Stimulated activated naive CD4-positive, alpha-beta T cell treated with Interleukin-2 at 50 U/mL for 16 hours (primary cell): Measurements from ENCODE around the gene PACRG.

Experiments used
- DNase-seq: peaks from one replicate; lab custom pipeline; 2025; lab: John Stamatoyannopoulos, UW

The PACRG gene

GRCh38 chr6:163200694-163201093 lies 472.9 kb downstream of the PACRG start:
- DNase-seq, result no peak

GRCh38 chr6:163201855-163202254 lies 474.1 kb downstream of the PACRG start:
- DNase-seq, result no peak

DNA sequence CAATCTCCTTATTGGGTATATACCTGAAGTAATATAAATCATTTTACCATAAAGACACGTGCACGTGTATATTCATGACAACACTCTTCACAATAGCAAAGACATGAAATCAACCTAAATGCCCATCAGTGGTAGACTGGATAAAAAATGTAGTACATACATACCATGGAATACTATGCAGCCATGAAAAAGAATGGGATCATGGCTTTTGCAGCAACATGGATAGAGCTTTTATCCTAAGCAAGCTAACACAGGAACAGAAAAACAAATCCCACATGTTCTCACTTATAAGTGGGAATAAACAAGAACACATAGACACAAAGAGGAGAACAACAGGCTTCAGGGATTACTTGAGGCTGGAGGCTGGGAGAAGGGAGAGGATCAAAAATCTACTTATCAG lies 478.4 kb downstream of the PACRG start:
- DNase-seq, result no peak

DNA sequence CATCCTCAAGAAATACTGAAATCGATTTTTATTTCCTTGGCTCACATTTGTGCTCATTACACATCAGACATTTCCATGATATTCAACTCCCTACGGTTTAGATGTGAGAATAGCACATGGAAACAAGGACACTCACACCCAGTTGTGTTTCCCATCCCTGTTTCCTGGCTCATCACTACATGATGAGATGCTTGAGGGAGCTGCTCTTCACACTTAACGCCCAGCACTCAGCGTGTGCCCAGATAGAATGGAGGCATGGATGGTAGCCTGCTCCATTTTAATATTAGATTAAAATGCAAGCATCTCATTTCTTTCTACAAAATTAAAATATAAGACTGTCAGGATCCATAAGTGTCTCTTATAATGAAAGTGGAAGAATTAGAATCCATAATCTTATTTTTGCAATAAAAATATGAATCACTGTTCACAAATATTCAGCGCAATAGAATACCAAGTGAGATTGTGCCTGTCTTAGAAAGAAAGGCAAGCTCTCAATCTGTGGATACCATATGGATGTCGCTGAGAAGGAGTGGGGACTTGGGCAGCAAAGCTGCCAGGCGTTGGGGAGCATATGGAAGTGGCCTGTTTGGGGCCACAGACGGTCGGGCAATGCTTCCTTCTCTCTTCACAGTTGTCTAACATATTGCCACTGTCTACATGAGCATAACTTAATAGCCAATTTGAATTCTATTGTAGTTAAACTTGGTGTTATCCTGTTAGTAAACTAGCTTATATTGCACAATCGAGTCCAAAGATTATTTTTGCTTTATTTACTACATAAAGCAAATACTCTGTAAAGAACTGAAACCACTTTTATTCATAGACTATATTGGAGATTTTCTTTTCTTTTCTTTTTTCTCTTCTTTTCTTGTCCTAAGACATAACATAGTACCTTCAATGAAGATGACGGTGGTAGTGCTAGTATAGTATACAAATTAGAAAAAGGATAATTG lies 479.9 kb downstream of the PACRG start:
- DNase-seq, result no peak

- no peak for DNase-seq
Measured at GRCh38 chr6:163209005-163209404, 481.2 kb downstream of the PACRG start.

DNA sequence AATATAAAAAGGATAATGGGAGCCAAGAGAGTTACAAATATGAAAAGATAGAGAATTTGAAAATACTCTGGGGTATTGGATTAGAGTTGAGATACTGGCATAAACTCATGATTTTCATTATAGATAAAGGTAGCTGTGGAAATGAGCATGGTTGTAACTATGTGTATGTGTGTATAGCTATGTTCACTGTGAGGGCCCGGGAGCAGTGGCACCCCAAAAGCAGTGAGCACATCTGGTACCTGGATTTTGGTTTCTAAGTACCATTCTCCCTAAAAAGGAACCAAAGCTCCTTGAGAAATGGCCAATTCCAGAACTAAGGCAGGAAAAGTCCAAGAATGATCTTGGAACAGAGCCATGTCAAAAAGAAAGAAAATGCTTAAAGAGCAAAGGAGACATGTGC lies 484.3 kb downstream of the PACRG start:
- no peak for DNase-seq

GRCh38 chr6:163214259-163214658 lies 486.5 kb downstream of the PACRG start:
- no peak for DNase-seq

- DNase-seq, result no peak
Measured at GRCh38 chr6:163218361-163218894, 490.7 kb downstream of the PACRG start.

DNA sequence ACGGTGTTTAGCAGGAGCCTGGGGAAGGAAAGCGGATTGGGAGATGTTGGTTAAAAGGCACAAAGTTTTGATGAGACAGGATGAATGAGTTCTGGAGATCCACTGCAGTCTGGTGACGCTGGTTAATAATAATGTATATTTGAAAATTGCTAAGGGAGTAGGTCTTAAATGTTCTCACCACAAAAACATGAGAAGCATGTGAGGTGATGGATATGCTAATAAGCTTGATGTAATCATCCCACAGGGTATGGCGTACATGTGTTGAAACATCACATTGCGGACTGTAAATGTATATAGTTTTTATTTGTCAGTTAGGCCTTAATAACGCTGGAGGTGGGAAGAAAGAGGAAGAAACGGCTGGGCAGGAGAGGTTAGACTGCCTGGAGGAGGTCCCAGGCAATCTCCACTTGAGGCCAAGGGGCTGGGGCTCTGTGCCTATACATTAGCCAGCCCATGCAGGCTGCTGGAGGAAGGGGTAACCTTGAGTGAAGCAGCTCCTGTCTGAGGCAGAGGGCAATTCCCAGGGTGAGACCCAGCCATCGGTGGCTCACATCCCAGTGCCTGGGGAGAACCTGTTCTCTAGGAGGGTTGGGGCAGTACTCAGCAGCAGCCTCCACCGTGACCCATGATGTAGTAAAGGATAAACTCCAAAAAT lies 498.5 kb downstream of the PACRG start:
- DNase-seq, result no peak

DNA sequence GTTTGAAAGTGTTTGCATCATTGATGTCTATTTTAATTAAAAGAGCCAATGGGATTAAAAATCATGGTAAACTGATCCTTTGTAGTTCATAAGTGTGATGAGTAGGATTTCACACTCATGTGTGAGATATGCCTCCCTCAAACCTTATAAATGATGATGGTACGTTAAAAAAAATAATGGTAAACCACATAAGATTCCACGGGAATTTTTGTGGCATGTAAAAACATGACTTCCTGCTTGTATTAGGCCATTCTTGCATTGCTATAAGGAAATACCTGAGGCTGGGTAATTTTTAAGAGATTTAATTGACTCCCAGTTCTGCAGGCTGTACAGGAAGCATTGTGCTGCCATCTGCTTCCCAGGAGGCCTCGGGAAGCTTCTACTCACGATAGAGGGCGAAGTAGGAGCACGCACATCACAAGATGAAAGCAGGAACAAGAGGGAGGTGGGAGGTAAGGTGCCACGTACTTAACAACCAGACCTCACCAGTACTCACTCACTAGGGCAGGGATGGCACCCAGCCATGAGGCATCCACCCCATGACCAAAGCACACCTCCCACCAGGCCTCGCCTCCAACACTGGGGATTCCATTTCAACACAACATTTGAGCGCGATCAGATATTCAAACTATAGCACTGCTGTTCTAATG lies 499.2 kb downstream of the PACRG start:
- no peak for DNase-seq

DNA sequence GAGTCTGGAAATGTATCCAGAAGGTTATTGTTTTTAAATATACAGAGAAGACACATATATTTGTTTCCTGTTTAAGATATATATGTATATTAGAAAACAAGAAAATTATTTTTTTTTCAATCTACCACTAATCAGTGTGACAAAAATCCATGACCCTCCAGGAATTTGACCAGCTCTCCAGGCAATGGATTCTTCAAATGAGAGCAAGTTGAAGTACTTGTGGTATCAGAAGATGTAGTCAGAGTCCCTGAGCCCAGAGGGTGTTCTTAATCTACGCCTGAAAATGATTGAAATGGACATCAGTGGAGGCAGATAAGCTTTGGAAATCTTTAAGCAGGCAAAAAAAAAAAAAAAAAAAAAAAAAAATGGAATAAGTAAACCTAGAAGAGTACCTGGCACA lies 500.3 kb downstream of the PACRG start:
- DNase-seq, result no peak

DNA sequence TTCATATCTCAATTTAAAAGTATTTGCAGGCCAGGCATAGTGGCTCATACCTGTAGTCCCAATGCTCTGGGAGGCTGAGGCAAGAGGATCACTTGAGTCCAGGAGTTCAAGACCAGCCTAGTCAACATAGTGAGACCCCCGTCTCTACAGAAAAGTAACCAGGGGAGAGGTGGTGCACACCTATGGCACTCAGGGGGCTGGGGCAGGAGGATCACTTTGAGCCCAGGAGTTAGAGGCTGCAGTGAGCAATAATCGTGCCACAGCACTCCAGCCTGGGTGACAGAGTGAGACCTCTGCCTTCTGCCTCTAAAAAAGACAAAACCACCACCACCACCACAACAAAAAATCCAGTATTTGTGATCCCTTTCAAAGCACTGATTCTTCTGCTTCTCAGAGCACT lies 501.3 kb downstream of the PACRG start:
- no peak for DNase-seq

- DNase-seq, result no peak
Measured at GRCh38 chr6:163230901-163231300, 503.1 kb downstream of the PACRG start.

- no peak for DNase-seq
Measured at GRCh38 chr6:163231356-163232014, 503.7 kb downstream of the PACRG start.

GRCh38 chr6:163232015-163232523 lies 504.3 kb downstream of the PACRG start:
- no peak for DNase-seq

DNA sequence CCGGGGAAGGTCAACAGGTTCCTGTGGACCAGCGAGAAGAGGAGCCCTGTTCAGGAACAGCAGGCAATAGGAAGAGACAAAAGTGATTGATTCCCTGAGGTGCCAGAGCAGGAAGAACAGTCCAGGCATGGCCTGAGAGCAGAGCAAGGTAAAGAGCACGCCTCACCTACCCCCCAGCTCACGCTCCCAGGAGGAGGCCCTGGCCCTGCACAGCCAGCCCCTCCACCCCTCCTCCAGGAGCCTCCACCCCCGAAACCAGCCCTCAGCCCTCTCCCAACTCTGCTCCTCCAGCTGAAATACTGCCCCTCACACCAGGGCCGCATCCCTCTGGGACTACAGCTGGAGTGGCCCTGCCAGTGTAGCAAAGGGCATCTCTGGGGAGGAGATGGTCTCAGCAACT lies 504.9 kb downstream of the PACRG start:
- DNase-seq, result no peak

DNA sequence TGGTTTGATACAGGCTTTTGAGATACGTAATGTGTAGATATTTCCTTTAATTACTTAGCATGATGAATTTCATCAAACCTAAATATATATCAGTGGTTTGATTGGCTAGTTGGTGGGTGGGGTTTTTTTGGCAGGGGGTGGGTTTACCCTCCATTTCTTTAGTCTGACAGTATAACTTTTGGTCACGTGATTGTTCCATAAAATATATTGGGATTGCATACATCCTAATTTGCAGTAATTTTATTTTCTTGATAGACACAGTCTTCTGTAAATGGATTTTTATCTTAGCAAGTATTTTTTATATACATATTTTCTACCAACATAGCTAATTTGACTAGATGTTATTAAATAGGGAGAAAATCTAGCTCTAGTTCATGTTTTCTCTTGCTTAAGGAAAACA lies 509.3 kb downstream of the PACRG start:
- DNase-seq, result no peak

DNA sequence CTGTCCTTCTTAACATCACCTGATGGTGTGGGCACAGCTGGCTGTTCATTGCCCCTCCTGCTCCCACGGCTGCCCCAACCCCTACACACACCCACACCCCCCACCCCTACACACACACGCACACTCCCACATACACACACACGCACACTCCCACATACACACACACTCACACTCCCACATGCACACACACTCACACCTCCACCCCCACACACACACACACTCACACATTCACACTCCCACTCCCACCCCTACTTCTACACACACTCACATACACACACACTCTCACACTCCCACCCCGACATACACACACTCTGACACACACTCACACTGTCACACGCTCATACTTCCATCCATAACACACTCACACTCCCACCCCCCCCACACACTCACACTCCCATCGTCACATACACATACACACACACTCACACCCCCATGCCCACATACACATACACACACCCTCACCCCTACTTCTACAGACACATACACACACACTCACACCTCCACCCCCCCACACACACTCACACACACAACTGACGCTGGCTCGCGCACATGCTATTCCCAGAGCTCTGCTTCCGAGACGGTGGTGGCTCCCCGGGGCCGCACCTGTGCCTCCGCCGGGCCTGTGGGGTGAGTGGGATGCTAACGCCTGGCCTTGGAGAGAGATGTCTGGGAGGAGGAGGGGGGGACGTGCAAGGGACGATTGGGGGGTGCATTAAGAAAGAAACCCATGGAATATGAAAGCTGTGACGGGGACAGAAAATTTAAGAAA lies 512.0 kb downstream of the PACRG start:
- DNase-seq, result no peak

DNA sequence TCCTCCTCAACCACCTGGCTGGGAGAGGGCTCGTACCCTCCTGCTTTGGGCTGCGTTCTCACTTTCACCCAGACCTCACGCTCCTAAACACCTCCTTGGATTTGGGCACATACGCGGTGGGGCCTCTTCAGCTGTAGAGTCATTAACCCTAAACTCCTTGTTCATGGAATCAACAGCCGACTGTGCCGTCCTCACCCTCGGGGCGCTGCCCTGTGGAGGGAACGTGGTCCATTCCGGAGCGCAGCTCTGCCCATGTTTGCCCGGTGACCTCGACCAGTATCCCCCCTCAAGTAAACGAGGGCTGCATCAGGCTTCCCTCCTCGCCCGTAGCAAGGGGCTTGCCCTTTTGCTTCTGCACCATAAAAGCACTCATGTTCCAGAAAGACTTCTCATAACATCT lies 512.8 kb downstream of the PACRG start:
- no peak for DNase-seq

GRCh38 chr6:163241683-163242082 lies 513.9 kb downstream of the PACRG start:
- no peak for DNase-seq

- no peak for DNase-seq
Measured at GRCh38 chr6:163243083-163243482, 515.3 kb downstream of the PACRG start.
